Astrocyte (in vitro differentiated cells and primary cell): ENCODE results near the gene BHLHA9. TPM values are rescaled to one million over a fixed set of nuclear protein-coding genes. Genes with fewer than 3 reads are reported as not detected.

ENCODE experiments used
- DNase-seq: peaks from one replicate; pipeline ENCODE4 v3.0.0-alpha.2; 2010; ENCODE audit warnings: low read depth
- FAIRE-seq: peaks from 2 replicates; lab custom pipeline; 2011; peaks lifted over from hg19 to GRCh38; lab: Jason Lieb, UNC
- H2AFZ ChIP-seq: 2 replicates; pipeline ENCODE4 v1.6.0; 2012; ENCODE audit warnings: low read depth, low read length, inconsistent platforms
- H3K27ac ChIP-seq: 2 replicates; pipeline ENCODE4 v1.5.1; 2011; ENCODE audit warnings: low read depth, low read length, inconsistent platforms
- H3K27me3 ChIP-seq: 2 replicates; pipeline ENCODE4 v1.6.0; 2011; ENCODE audit warnings: low read length, inconsistent platforms; ENCODE audit not compliant: insufficient read depth
- H3K36me3 ChIP-seq: 2 replicates; pipeline ENCODE4 v1.5.1; 2011; ENCODE audit warnings: low read length, inconsistent platforms; ENCODE audit not compliant: insufficient read depth
- H3K4me1 ChIP-seq: 2 replicates; pipeline ENCODE4 v1.5.1; 2011; ENCODE audit warnings: low read length, inconsistent platforms; ENCODE audit not compliant: insufficient read depth
- H3K4me2 ChIP-seq: 2 replicates; pipeline ENCODE4 v1.6.0; 2012; ENCODE audit warnings: low read length, inconsistent platforms
- H3K4me3 ChIP-seq: 2 replicates; pipeline ENCODE4 v1.5.1; 2011; ENCODE audit warnings: low read depth, mild to moderate bottlenecking, low read length, inconsistent platforms; ENCODE audit not compliant: insufficient read depth
- H3K79me2 ChIP-seq: 2 replicates; pipeline ENCODE4 v1.6.0; 2012; ENCODE audit warnings: mild to moderate bottlenecking, low read length, inconsistent platforms; ENCODE audit not compliant: insufficient read depth
- H3K9ac ChIP-seq: 2 replicates; pipeline ENCODE4 v1.6.0; 2012; ENCODE audit warnings: mild to moderate bottlenecking, low read length, inconsistent platforms
- H3K9me3 ChIP-seq: 2 replicates; pipeline ENCODE4 v1.5.1; 2012; ENCODE audit warnings: low read depth, mild to moderate bottlenecking, low read length, inconsistent platforms; ENCODE audit not compliant: insufficient read depth
- H4K20me1 ChIP-seq: 2 replicates; pipeline ENCODE4 v1.6.0; 2012; ENCODE audit warnings: low read length, inconsistent platforms; ENCODE audit not compliant: insufficient read depth
- H3K27ac Mint-ChIP-seq: one replicate; pipeline ENCODE4 v1.8.0; 2021; ENCODE audit warnings: mild to moderate bottlenecking, mixed read lengths; ENCODE audit not compliant: unreplicated experiment
- H3K27me3 Mint-ChIP-seq: one replicate; pipeline ENCODE4 v1.8.0; 2021; ENCODE audit warnings: low read depth, mixed read lengths; ENCODE audit not compliant: unreplicated experiment
- H3K36me3 Mint-ChIP-seq: one replicate; pipeline ENCODE4 v1.8.0; 2021; ENCODE audit warnings: low read depth, mixed read lengths; ENCODE audit not compliant: unreplicated experiment
- H3K4me1 Mint-ChIP-seq: one replicate; pipeline ENCODE4 v1.8.0; 2021; ENCODE audit warnings: low read depth, mixed read lengths; ENCODE audit not compliant: unreplicated experiment
- H3K4me3 Mint-ChIP-seq: one replicate; pipeline ENCODE4 v1.8.0; 2021; ENCODE audit warnings: mild to moderate bottlenecking, moderate library complexity, mixed read lengths; ENCODE audit not compliant: unreplicated experiment
- H3K9me3 Mint-ChIP-seq: one replicate; pipeline ENCODE4 v1.8.0; 2021; ENCODE audit warnings: mild to moderate bottlenecking, mixed read lengths; ENCODE audit not compliant: unreplicated experiment
- EZH2 ChIP-seq: IDR thresholded peaks from 2 replicates; pipeline ENCODE4 v1.6.1; 2012; ENCODE audit warnings: mild to moderate bottlenecking, low read length, inconsistent platforms; ENCODE audit not compliant: insufficient read depth
- total RNA-seq: library from RNA; stranded (reverse); gene quantifications from 2 replicates; pipeline ENCODE4 v1.2.1, GENCODE V29; 2021
- TF ChIP-seq, protein P1 (sequence below): IDR thresholded peaks from 2 replicates; pipeline ENCODE4 v1.5.1; 2011; ENCODE audit warnings: low read depth, mild to moderate bottlenecking, inconsistent platforms, low read length, moderate library complexity; ENCODE audit not compliant: insufficient read depth

The BHLHA9 gene
- total RNA-seq, 1 donor from 2014 or later, result not detected

DNA sequence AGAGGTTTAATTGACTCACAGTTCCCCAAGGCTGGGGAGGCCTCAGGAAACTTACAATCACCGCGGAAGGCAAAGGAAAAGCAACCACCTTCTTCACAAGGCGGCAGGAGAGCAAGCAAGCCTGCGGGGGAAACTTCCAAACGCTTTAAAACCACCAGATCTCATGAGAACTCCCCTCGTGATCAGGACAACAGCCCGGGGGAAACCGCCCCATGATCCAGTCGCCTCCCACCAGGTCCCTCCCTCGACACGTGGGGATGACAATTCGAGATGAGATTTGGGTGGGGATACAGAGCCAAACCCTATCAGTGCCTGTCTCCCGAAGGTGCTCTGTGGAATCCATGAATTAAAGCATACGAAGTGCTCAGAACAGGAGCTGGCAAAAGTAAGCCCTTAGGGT, 46.6 kb upstream of the BHLHA9 start:
- Histone ChIP-seq H3K9me3 (peaks cover 2% of the 10 kb centered on the region), H3K36me3 (no peaks in the 10 kb centered on the region), H2AFZ (no peak overlapping the region), H3K9ac (no peak overlapping the region), H3K4me2 (no peak overlapping the region), H3K27ac (no peak overlapping the region), H3K27me3 (peaks cover 42% of the 10 kb centered on the region), H3K4me1 (no peaks in the 10 kb centered on the region), H3K4me3 (no peak overlapping the region), H3K79me2 (no peaks in the 10 kb centered on the region), H4K20me1 (no peaks in the 10 kb centered on the region)
- H3K27ac Mint-ChIP-seq, result no peak overlapping the region
- no peak for FAIRE-seq
- no peaks in the 10 kb centered on the region for H3K36me3 Mint-ChIP-seq
- no peak overlapping the region for H3K4me3 Mint-ChIP-seq
- TF ChIP-seq, protein P1, sequence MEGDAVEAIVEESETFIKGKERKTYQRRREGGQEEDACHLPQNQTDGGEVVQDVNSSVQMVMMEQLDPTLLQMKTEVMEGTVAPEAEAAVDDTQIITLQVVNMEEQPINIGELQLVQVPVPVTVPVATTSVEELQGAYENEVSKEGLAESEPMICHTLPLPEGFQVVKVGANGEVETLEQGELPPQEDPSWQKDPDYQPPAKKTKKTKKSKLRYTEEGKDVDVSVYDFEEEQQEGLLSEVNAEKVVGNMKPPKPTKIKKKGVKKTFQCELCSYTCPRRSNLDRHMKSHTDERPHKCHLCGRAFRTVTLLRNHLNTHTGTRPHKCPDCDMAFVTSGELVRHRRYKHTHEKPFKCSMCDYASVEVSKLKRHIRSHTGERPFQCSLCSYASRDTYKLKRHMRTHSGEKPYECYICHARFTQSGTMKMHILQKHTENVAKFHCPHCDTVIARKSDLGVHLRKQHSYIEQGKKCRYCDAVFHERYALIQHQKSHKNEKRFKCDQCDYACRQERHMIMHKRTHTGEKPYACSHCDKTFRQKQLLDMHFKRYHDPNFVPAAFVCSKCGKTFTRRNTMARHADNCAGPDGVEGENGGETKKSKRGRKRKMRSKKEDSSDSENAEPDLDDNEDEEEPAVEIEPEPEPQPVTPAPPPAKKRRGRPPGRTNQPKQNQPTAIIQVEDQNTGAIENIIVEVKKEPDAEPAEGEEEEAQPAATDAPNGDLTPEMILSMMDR, result no peak
- no peak for TF ChIP-seq EZH2
- DNase-seq, result no peak
- peaks cover 5% of the 10 kb centered on the region for H3K9me3 Mint-ChIP-seq
- H3K4me1 Mint-ChIP-seq, result no peaks in the 10 kb centered on the region
- peaks cover 55% of the 10 kb centered on the region for H3K27me3 Mint-ChIP-seq

DNA sequence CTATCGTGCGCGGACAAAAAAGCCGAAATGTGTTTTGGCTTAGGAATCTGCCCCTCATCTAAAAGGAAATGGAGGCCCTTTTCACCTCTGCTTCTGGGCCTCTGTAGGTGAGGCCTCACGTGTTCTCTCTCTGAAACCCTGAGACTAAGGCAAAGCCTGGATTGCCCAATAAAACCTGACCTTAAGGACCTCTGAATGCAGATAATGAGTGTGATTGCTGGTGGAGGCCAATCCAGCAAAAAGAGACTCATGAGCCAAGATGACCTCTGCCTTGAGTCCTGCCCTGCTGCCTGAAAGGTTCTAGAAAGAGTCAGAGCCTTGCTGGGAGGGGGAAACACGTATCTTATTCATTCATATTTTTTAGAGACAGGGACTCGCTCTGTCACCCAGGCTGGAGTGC, 45.9 kb upstream of the BHLHA9 start:
- Histone ChIP-seq H3K4me2 (no peak overlapping the region), H2AFZ (no peak overlapping the region), H3K27ac (no peak overlapping the region), H4K20me1 (no peaks in the 10 kb centered on the region), H3K9ac (no peak overlapping the region), H3K4me1 (no peaks in the 10 kb centered on the region), H3K27me3 (peaks cover 42% of the 10 kb centered on the region), H3K4me3 (no peak overlapping the region), H3K79me2 (no peaks in the 10 kb centered on the region), H3K36me3 (no peaks in the 10 kb centered on the region), H3K9me3 (peaks cover 2% of the 10 kb centered on the region)
- DNase-seq, result no peak
- Mint-ChIP-seq H3K9me3 (peaks cover 5% of the 10 kb centered on the region), H3K27ac (no peak overlapping the region), H3K4me3 (no peak overlapping the region), H3K27me3 (peaks cover 54% of the 10 kb centered on the region), H3K4me1 (no peaks in the 10 kb centered on the region), H3K36me3 (no peaks in the 10 kb centered on the region)
- FAIRE-seq, result no peak
- TF ChIP-seq, protein P1, result no peak
- TF ChIP-seq EZH2, result no peak

DNA sequence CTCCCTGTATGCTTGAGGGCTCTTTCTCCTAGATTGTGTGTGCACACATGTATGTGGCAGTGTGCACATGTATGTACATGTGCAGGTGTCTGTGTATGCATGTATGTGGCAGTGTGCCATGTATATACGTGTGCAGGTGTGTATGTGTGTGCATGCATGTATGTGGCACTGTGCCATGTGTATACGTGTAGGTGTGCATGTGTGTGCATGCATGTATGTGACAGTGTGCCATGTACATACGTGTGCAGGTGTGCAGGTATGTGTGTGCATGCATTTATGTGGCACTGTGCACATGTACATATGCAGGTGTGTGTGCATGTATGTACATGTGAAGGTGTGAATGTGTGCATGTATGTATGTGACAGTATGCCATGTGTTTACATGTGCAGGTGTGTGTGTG, 43.9 kb upstream of the BHLHA9 start:
- H3K27ac Mint-ChIP-seq, result no peak overlapping the region
- H3K36me3 Mint-ChIP-seq, result no peaks in the 10 kb centered on the region
- Histone ChIP-seq H2AFZ (no peak overlapping the region), H3K4me2 (no peak overlapping the region), H4K20me1 (no peaks in the 10 kb centered on the region), H3K4me1 (no peaks in the 10 kb centered on the region), H3K9me3 (no peaks in the 10 kb centered on the region), H3K27ac (no peak overlapping the region), H3K36me3 (no peaks in the 10 kb centered on the region), H3K27me3 (peaks cover 43% of the 10 kb centered on the region), H3K4me3 (no peak overlapping the region), H3K9ac (no peak overlapping the region), H3K79me2 (no peaks in the 10 kb centered on the region)
- H3K9me3 Mint-ChIP-seq, result peaks cover 5% of the 10 kb centered on the region
- no peak overlapping the region for H3K4me3 Mint-ChIP-seq
- FAIRE-seq (no peak), DNase-seq (no peak)
- TF ChIP-seq, protein P1, result no peak
- no peak for TF ChIP-seq EZH2
- H3K4me1 Mint-ChIP-seq, result no peaks in the 10 kb centered on the region
- peaks cover 59% of the 10 kb centered on the region for H3K27me3 Mint-ChIP-seq
